Effector memory CD4-positive, alpha-beta T cell (primary cell): ENCODE results near the gene KIAA1671.

Experiments
- DNase-seq, 3 donors: peaks; one replicate each; pipeline ENCODE4 v3.0.0-alpha.2; 2020
- H3K27ac ChIP-seq: 2 replicates; pipeline ENCODE4 v1.7.0; 2013; ENCODE audit warnings: mild to moderate bottlenecking, low read length, moderate library complexity; ENCODE audit not compliant: insufficient read depth, poor library complexity, severe bottlenecking
- H3K27me3 ChIP-seq: replicated peaks from 2 replicates; pipeline ENCODE4 v1.7.0; 2013; ENCODE audit warnings: mild to moderate bottlenecking, low read length; ENCODE audit not compliant: insufficient read depth, control insufficient read depth, poor library complexity, severe bottlenecking
- H3K36me3 ChIP-seq: 2 replicates; pipeline ENCODE4 v1.7.0; 2013; ENCODE audit warnings: mild to moderate bottlenecking, low read length, moderate library complexity; ENCODE audit not compliant: control insufficient read depth, insufficient read depth
- H3K4me1 ChIP-seq: 2 replicates; pipeline ENCODE4 v1.7.0; 2013; ENCODE audit warnings: low read length, mild to moderate bottlenecking; ENCODE audit not compliant: control insufficient read depth, insufficient read depth, poor library complexity, severe bottlenecking
- H3K4me3 ChIP-seq: 2 replicates; pipeline ENCODE4 v1.7.0; 2013; ENCODE audit warnings: low read length, low read depth, mild to moderate bottlenecking; ENCODE audit not compliant: insufficient read depth, poor library complexity, severe bottlenecking
- H3K9me3 ChIP-seq: 2 replicates; pipeline ENCODE4 v1.7.0; 2013; ENCODE audit warnings: mild to moderate bottlenecking, low read length, moderate library complexity; ENCODE audit not compliant: control insufficient read depth

KIAA1671 gene

GRCh38 chr22:25083807-25084200, 131.3 kb downstream of the KIAA1671 start:
- Histone ChIP-seq H3K9me3 (no peaks in the 10 kb centered on the region), H3K36me3 (no peaks in the 10 kb centered on the region), H3K27me3 (no peaks in the 10 kb centered on the region), H3K4me3 (no peak overlapping the region), H3K4me1 (no peaks in the 10 kb centered on the region), H3K27ac (no peak overlapping the region)
- no peak for DNase-seq

DNA sequence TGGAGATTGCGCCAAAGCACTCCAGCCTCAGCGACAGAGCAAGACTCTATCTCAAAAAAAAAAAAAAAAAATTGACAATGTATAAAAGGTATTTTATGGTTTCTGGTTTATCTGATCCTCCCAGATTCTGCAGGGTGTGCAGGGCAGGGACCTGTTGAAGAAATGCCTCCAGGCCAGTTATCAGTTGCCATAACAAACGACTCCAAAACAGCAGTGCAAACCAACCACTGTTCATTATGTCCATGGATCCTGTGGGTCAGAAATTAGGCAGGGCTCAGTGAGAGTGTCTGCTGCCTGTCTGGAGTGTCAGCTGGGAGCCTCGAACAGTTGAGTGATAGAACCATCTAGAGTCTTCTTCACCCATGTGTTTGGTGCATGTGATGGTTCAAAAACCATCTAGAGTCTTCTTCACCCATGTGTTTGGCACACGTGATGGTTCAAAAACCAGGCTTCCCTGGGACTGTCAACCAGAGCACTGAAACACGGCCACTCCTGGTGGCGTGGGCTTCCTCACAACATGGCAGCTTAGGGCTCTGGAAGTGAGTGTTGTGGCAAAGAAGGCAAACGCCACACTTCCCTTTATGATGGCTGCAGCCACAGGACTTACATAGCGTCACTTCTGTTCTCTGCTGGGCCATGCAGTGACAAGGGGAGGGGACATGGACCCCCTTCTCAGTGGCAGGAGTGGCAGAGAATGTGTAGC, 132.0 kb downstream of the KIAA1671 start:
- Histone ChIP-seq H3K4me1 (no peaks in the 10 kb centered on the region), H3K27ac (no peak overlapping the region), H3K36me3 (no peaks in the 10 kb centered on the region), H3K4me3 (no peak overlapping the region), H3K27me3 (no peaks in the 10 kb centered on the region), H3K9me3 (no peaks in the 10 kb centered on the region)
- no peak for DNase-seq

DNA sequence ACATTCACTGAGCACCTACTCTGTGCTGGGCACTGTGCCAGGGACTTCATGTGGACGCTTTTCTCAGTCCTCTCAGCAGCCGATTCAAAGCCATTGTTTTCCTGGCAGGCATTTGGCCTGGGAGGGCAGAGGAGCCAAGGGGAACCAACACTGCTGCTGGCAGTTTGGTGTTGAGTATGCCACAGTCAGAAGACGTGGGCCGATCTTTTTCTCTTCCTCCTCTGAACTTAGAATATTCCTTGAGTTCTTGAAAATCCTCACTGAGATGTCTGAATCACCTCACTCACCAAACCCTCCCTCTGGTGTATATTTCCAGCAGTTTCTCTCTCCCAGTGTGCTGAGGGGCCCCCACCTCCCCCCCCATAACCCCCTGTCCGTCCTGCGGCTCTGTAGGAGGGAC, 132.6 kb downstream of the KIAA1671 start:
- Histone ChIP-seq H3K9me3 (no peaks in the 10 kb centered on the region), H3K27me3 (no peaks in the 10 kb centered on the region), H3K4me1 (no peaks in the 10 kb centered on the region), H3K36me3 (no peaks in the 10 kb centered on the region), H3K27ac (no peak overlapping the region), H3K4me3 (no peak overlapping the region)
- no peak for DNase-seq

GRCh38 chr22:25085930-25086901, 133.7 kb downstream of the KIAA1671 start:
- Histone ChIP-seq H3K27me3 (no peaks in the 10 kb centered on the region), H3K4me1 (no peaks in the 10 kb centered on the region), H3K4me3 (no peak overlapping the region), H3K36me3 (no peaks in the 10 kb centered on the region), H3K27ac (no peak overlapping the region), H3K9me3 (no peaks in the 10 kb centered on the region)
- DNase-seq = no peak

DNA sequence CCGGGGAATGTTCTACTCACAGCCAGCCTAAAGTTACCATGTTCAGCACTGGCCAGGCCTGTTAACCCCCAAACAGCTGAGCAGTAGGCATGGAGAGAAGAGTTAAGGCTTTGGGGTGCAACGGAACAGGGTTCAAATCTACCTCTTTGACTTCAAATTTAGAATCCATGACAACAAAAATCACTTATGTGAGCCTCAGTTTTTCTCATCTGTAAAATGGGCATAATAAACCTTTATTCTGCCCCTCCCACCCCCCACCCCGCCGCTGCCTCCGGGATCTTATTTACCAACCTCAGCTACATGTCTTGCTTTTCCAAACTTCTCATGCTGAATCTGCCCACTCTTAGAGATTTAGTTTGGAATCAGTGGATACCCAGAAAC, 134.4 kb downstream of the KIAA1671 start:
- no peaks in the 10 kb centered on the region for H3K36me3 ChIP-seq
- no peak overlapping the region for H3K4me3 ChIP-seq
- H3K27ac ChIP-seq = no peak overlapping the region
- no peaks in the 10 kb centered on the region for H3K4me1 ChIP-seq
- no peaks in the 10 kb centered on the region for H3K27me3 ChIP-seq
- no peaks in the 10 kb centered on the region for H3K9me3 ChIP-seq
- DNase-seq = no peak

- H3K4me3 ChIP-seq = no peak overlapping the region
- H3K4me1 ChIP-seq = no peaks in the 10 kb centered on the region
- no peaks in the 10 kb centered on the region for H3K36me3 ChIP-seq
- H3K9me3 ChIP-seq = no peaks in the 10 kb centered on the region
- no peak overlapping the region for H3K27ac ChIP-seq
- no peaks in the 10 kb centered on the region for H3K27me3 ChIP-seq
- no peak for DNase-seq
Observed at GRCh38 chr22:25090225-25090890, 137.8 kb downstream of the KIAA1671 start.

DNA sequence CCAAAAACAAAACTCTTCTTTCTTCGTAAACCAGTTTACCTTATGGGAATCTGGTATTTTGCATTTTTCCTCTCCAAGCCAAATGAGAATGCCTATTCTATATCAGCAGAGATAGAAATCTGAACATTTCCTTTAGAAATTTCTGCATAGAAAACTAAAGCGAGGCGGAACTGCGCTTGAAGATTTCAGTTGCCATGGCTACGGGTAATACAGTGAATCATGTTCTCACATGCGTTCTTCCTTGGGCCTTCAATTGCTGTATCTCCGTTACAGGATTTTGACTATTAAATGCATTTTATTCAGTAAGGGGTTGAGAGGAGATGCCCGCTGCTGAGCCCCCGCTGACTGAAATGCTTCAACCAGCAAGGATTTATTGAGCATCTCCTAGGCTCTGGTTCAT, 138.9 kb downstream of the KIAA1671 start:
- Histone ChIP-seq H3K4me1 (no peaks in the 10 kb centered on the region), H3K4me3 (no peak overlapping the region), H3K36me3 (no peaks in the 10 kb centered on the region), H3K27me3 (no peaks in the 10 kb centered on the region), H3K9me3 (no peaks in the 10 kb centered on the region), H3K27ac (no peak overlapping the region)
- no peak for DNase-seq

DNA sequence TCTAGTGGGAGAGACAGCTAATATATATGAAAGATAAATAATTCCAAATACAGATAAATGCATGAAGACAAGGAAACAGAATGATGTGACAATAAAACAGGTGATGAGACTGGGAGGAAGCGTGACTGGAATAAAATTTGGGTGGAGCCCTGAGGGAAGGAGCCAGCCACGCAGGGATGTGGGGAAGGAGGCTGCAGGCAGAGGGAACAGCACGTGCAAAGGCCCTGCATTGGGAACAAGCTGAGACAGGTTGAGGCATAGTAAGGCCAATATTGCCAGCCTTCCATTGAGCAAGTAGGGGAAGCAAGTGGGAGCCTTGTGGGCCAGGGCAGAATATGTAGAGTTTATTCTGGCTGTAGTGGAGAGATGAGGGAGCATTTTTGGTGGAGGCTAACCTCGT, 139.6 kb downstream of the KIAA1671 start:
- Histone ChIP-seq H3K27ac (no peak overlapping the region), H3K4me3 (no peak overlapping the region)

DNA sequence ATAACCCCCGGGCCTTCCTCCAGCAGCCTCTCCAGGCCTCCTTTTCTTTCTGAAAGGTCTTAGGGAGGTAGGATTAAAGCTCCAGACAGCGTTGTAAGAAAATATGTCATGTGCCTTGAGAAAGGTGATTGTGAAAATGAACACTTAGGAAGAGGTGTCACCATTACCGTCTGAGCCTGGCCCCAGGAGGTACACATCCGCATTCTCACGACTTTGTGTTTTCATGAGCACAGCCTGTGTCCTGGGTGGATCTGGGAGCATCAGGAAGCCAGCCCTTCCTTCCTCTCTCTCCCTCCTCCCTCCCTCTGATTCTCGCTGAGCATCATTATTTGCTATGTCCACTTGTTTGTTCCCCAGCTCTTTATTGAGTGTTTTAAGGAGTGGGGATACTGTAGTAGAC, 142.1 kb downstream of the KIAA1671 start:
- Histone ChIP-seq H3K4me3 (no peak overlapping the region), H3K9me3 (no peaks in the 10 kb centered on the region), H3K27me3 (no peaks in the 10 kb centered on the region), H3K4me1 (no peaks in the 10 kb centered on the region), H3K27ac (no peak overlapping the region), H3K36me3 (no peaks in the 10 kb centered on the region)
- no peak for DNase-seq

More for the DNA sequence above, 139.6 kb downstream of the KIAA1671 start:
- Histone ChIP-seq H3K4me1 (no peaks in the 10 kb centered on the region), H3K9me3 (no peaks in the 10 kb centered on the region), H3K36me3 (no peaks in the 10 kb centered on the region), H3K27me3 (no peaks in the 10 kb centered on the region)
- DNase-seq = no peak

GRCh38 chr22:25095869-25096268, 143.4 kb downstream of the KIAA1671 start:
- no peak for DNase-seq
- Histone ChIP-seq H3K4me1 (no peaks in the 10 kb centered on the region), H3K4me3 (no peak overlapping the region)

More at GRCh38 chr22:25095869-25096268, 143.4 kb downstream of the KIAA1671 start:
- no peaks in the 10 kb centered on the region for H3K36me3 ChIP-seq
- H3K27ac ChIP-seq = no peak overlapping the region
- no peaks in the 10 kb centered on the region for H3K9me3 ChIP-seq
- no peaks in the 10 kb centered on the region for H3K27me3 ChIP-seq
